RPMI7951 (cell line): ENCODE data around the gene OR10J5. TPM values are rescaled to one million over a fixed set of nuclear protein-coding genes. Genes with fewer than 3 reads are reported as not detected.
"Not testable (repeated sequence)": the region's sequence is repeated elsewhere in the genome, so short reads cannot be mapped to it uniquely, and the experiment has no call there.

Source experiments
- DNase-seq: peaks from one replicate; pipeline ENCODE4 v3.0.0-alpha.2; 2012; ENCODE audit warnings: low read depth
- total RNA-seq: library from RNA; depleted of rRNA; stranded (reverse); fragments of >200 nt; shearing (Covaris generic); gene quantifications from 2 replicates; pipeline ENCODE4 v1.2.3, GENCODE V29; 2014; rRNA removed

Gene OR10J5
- not detected in 2 replicates for total RNA-seq

GRCh38 chr1:159535907-159536306, at the start of gene OR10J5:
Gene OR10J5 (minus strand): TSS chr1:159536007. CDS start chr1:159536007, 0 bp downstream.
- no peak for DNase-seq

GRCh38 chr1:159584536-159584935, 48.7 kb upstream of the OR10J5 start:
- no peak for DNase-seq

GRCh38 chr1:159581422-159581821, 45.6 kb upstream of the OR10J5 start:
- no peak for DNase-seq

- no peak for DNase-seq
Measured at GRCh38 chr1:159580340-159580739, 44.5 kb upstream of the OR10J5 start.

- DNase-seq, result no peak
Measured at GRCh38 chr1:159577446-159577845, 41.6 kb upstream of the OR10J5 start.

GRCh38 chr1:159562680-159563079, 26.9 kb upstream of the OR10J5 start:
- DNase-seq, result no peak

- DNase-seq, result no peak
Measured at GRCh38 chr1:159561497-159561896, 25.7 kb upstream of the OR10J5 start.

GRCh38 chr1:159560599-159560998, 24.8 kb upstream of the OR10J5 start:
- no peak for DNase-seq

- DNase-seq, result no peak
Measured at GRCh38 chr1:159556931-159557369, 21.1 kb upstream of the OR10J5 start.

- DNase-seq, result no peak
Measured at GRCh38 chr1:159554696-159555095, 18.9 kb upstream of the OR10J5 start.

- no peak for DNase-seq
Measured at GRCh38 chr1:159554261-159554660, 18.5 kb upstream of the OR10J5 start.

GRCh38 chr1:159548126-159548525, 12.3 kb upstream of the OR10J5 start:
- DNase-seq, result no peak

- no peak for DNase-seq
Measured at GRCh38 chr1:159532922-159533321, 2.9 kb downstream of the OR10J5 start.

- not testable (repeated sequence) for DNase-seq
Measured at GRCh38 chr1:159524792-159525191, 11.0 kb downstream of the OR10J5 start.

- DNase-seq, result no peak
Measured at GRCh38 chr1:159510229-159510541, 25.6 kb downstream of the OR10J5 start.

- DNase-seq, result no peak
Measured at GRCh38 chr1:159509440-159510228, 26.2 kb downstream of the OR10J5 start.

- DNase-seq, result no peak
Measured at GRCh38 chr1:159508951-159509350, 26.9 kb downstream of the OR10J5 start.

- no peak for DNase-seq
Measured at GRCh38 chr1:159505676-159506075, 30.1 kb downstream of the OR10J5 start.

GRCh38 chr1:159501082-159501481, 34.7 kb downstream of the OR10J5 start:
- DNase-seq, result no peak

GRCh38 chr1:159494513-159495210, 41.1 kb downstream of the OR10J5 start:
- DNase-seq, result not testable (repeated sequence)

- DNase-seq, result no peak
Measured at GRCh38 chr1:159493354-159493753, 42.5 kb downstream of the OR10J5 start.

- peak; percentile 41 for DNase-seq
Measured at GRCh38 chr1:159492575-159493323, 43.1 kb downstream of the OR10J5 start.
